H1 (cell line): Measurements from ENCODE around the gene HAPLN3.

Experiments
- CTCF ChIP-seq, 3 experiments: IDR thresholded peaks; 1 replicate in 2 of 3; 2 replicates in 1 of 3; pipeline versions ENCODE4 v1.5.1 to v1.6.1; 2011; ENCODE audit warnings: low read length in 3 of 3, mild to moderate bottlenecking in 3 of 3, inconsistent platforms in 2 of 3, low read depth in 1 of 3, moderate library complexity in 1 of 3; ENCODE audit not compliant: insufficient read depth in 1 of 3; ENCODE audit errors: control extremely low read depth in 1 of 3
- RBBP5 ChIP-seq: IDR thresholded peaks from 2 replicates; pipeline ENCODE4 v1.7.1; 2012; ENCODE audit warnings: low read depth, mild to moderate bottlenecking, inconsistent platforms, low read length, moderate library complexity, borderline replicate concordance

GRCh38 chr15:88897142-88897455, 1.8 kb upstream of the HAPLN3 start:
- TF ChIP-seq CTCF (IDR thresholded peaks at IDR 0.05; ENCODE audit: control extremely low read depth in 1 of 3, insufficient read depth in 1 of 3, low read depth in 1 of 3, low read length in 3 of 3) = no peak
- no peak for TF ChIP-seq RBBP5
